H1 (cell line): ENCODE data around the gene VTN. TPM values are rescaled to one million over a fixed set of nuclear protein-coding genes. Genes with fewer than 3 reads are reported as not detected.
A peak's percentile ranks its signal among the peaks of the same experiment; 100 is the strongest.

Experiments
- ASH2L ChIP-seq: fragments of 200-600, 300-600 bp; sonication (generic); IDR thresholded peaks from one replicate; pipeline ENCODE4 v1.7.1; 2017; ENCODE audit warnings: low read length
- BACH1 ChIP-seq: IDR thresholded peaks from 2 replicates; pipeline ENCODE4 v1.6.1; 2012; ENCODE audit warnings: low read length, improper control_type of control experiment
- BRCA1 ChIP-seq: IDR thresholded peaks from 2 replicates; pipeline ENCODE4 v1.6.1; 2012; ENCODE audit warnings: low read depth, low read length, improper control_type of control experiment
- CEBPB ChIP-seq: IDR thresholded peaks from 2 replicates; pipeline ENCODE4 v1.6.1; 2012; ENCODE audit warnings: low read depth, low read length
- CHD1 ChIP-seq: IDR thresholded peaks from 2 replicates; pipeline ENCODE4 v1.6.1; 2012; ENCODE audit warnings: low read depth, low read length, improper control_type of control experiment
- FOSL1 ChIP-seq: IDR thresholded peaks from 2 replicates; pipeline ENCODE4 v1.6.1; 2011; ENCODE audit warnings: mild to moderate bottlenecking, low read depth, low read length, moderate library complexity; ENCODE audit not compliant: insufficient read depth
- JUN ChIP-seq: IDR thresholded peaks from 2 replicates; pipeline ENCODE4 v1.6.1; 2011; ENCODE audit warnings: low read depth, mild to moderate bottlenecking, improper control_type of control experiment, low read length
- NANOG ChIP-seq: IDR thresholded peaks from 2 replicates; pipeline ENCODE4 v1.6.1; 2011; ENCODE audit warnings: low read length, low read depth, mild to moderate bottlenecking, inconsistent platforms; ENCODE audit not compliant: insufficient read depth, poor library complexity, severe bottlenecking
- NRF1 ChIP-seq: IDR thresholded peaks from 2 replicates; pipeline ENCODE4 v1.6.1; 2011; ENCODE audit warnings: mild to moderate bottlenecking, low read depth, low read length, improper control_type of control experiment
- POLR2AphosphoS5 ChIP-seq: IDR thresholded peaks from 2 replicates; pipeline ENCODE4 v1.6.1; 2011; ENCODE audit warnings: low read depth, low read length
- POU5F1 ChIP-seq: IDR thresholded peaks from 2 replicates; pipeline ENCODE4 v1.6.1; 2011; ENCODE audit warnings: low read depth, mild to moderate bottlenecking, low read length, moderate library complexity
- RAD21 ChIP-seq, 2 experiments: IDR thresholded peaks in 1 of 2; conservative IDR thresholded peaks in 1 of 2; 2 replicates each; pipeline ENCODE4 v1.6.1; 2011; ENCODE audit warnings: low read depth in 2 of 2, low read length in 2 of 2, improper control_type of control experiment in 1 of 2, inconsistent platforms in 1 of 2, mild to moderate bottlenecking in 1 of 2, moderate library complexity in 1 of 2
- RBBP5 ChIP-seq: IDR thresholded peaks from 2 replicates; pipeline ENCODE4 v1.7.1; 2012; ENCODE audit warnings: low read depth, mild to moderate bottlenecking, inconsistent platforms, low read length, moderate library complexity, borderline replicate concordance
- RXRA ChIP-seq: IDR thresholded peaks from 2 replicates; pipeline ENCODE4 v1.6.1; 2011; ENCODE audit warnings: low read depth, mild to moderate bottlenecking, low read length, moderate library complexity; ENCODE audit not compliant: insufficient read depth
- SAP30 ChIP-seq: fragments of 300-600 bp; sonication (generic); IDR thresholded peaks from 2 replicates; pipeline ENCODE4 v1.7.1; 2012; ENCODE audit warnings: low read length, moderate library complexity, mild to moderate bottlenecking, inconsistent platforms; ENCODE audit not compliant: insufficient read depth, insufficient replicate concordance
- SIX5 ChIP-seq: IDR thresholded peaks from 2 replicates; pipeline ENCODE4 v1.6.1; 2011; ENCODE audit warnings: mild to moderate bottlenecking, low read depth, low read length
- SUZ12 ChIP-seq: fragments of 200-600 bp; sonication (generic); IDR thresholded peaks from 2 replicates; pipeline ENCODE4 v1.6.1; 2012; ENCODE audit warnings: mild to moderate bottlenecking, inconsistent platforms, low read length, moderate library complexity, mixed read lengths
- TAF1 ChIP-seq: IDR thresholded peaks from 2 replicates; pipeline ENCODE4 v1.6.1; 2011; ENCODE audit warnings: mild to moderate bottlenecking, low read depth, low read length
- polyA plus RNA-seq, 7 experiments: library from polyadenylated mRNA; depleted of rRNA in 3 of 7; stranded (reverse) in 5 of 7; unstranded in 2 of 7; fragments of >200 nt in 5 of 7; fragments of 200-250 nt in 2 of 7; gene quantifications; 1 replicate in 5 of 7; 2 replicates in 1 of 7; 4 replicates in 1 of 7; pipeline versions ENCODE4 v1.2.1 to v1.2.3, GENCODE V29; 2011 to 2013; ENCODE audit warnings: missing spikeins in 2 of 7, mixed read lengths in 2 of 7
- total RNA-seq: library from RNA; stranded (reverse); fragmentation: NEBNext Ultra II Directional; extraction: Animal tissue kit (Norgen Biotek cat#: 25700); gene quantifications from 2 replicates; pipeline ENCODE4 v1.2.1, GENCODE V29; 2021
- TF ChIP-seq, protein P1 (sequence below): IDR thresholded peaks from 2 replicates; pipeline ENCODE4 v1.6.1; 2012; ENCODE audit warnings: low read length, inconsistent platforms
- TF ChIP-seq, protein P2 (sequence below): IDR thresholded peaks from 2 replicates; pipeline ENCODE4 v1.6.1; 2012; ENCODE audit warnings: inconsistent platforms

Gene VTN
- total and polyA plus RNA-seq, 2 of the 8 experiments (the other 6 are each of a cell fraction or from before 2014, with no cell fraction given): 0.18 TPM; not detected in 1

DNA sequence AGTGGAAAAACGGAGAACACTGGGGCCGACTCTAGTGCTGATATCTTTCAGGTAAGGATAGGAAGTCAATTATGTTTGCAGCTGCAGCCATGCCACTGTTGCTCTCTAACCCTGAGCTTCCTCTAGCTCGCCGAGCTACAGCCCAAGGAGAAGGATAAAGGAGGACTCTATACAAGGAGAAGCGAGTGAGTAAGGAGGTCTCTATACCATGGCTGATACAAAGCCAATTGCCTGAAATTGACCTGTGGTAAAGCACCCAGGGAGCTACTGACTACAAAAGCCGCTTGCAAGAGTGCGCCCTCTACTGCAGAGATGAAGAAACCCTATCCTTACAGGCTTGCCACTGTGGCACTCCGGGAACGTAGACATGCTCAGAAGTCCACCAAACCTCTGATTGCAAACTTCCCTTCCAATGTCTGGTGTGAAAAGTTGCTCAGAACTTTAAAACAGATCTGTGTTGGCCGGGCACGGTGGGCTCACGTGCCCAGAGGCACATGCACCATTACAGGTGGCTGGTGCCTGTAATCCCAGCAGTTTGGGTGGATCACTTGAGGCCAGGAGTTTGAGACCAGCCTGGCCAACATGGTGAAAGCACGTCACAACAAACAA is 46.7 kb upstream of the VTN start (continued):
- TF ChIP-seq SUZ12 (no peak), RAD21 (IDR thresholded peaks at IDR 0.05 in 1 of 2, conservative IDR thresholded peaks at IDR 0.05 in 1 of 2; ENCODE audit: low read depth in 2 of 2, low read length in 2 of 2) (peak; percentile 67 to 82), JUN (no peak), CEBPB (no peak), NRF1 (no peak), TAF1 (no peak), BRCA1 (no peak), SAP30 (no peak), FOSL1 (no peak), NANOG (no peak), RBBP5 (no peak), CHD1 (no peak), POU5F1 (no peak), POLR2AphosphoS5 (peak; percentile 86), BACH1 (no peak), SIX5 (no peak), ASH2L (no peak), RXRA (peak; percentile 79; the same call in 1 of the 2 replicates)
- TF ChIP-seq, protein P1, sequence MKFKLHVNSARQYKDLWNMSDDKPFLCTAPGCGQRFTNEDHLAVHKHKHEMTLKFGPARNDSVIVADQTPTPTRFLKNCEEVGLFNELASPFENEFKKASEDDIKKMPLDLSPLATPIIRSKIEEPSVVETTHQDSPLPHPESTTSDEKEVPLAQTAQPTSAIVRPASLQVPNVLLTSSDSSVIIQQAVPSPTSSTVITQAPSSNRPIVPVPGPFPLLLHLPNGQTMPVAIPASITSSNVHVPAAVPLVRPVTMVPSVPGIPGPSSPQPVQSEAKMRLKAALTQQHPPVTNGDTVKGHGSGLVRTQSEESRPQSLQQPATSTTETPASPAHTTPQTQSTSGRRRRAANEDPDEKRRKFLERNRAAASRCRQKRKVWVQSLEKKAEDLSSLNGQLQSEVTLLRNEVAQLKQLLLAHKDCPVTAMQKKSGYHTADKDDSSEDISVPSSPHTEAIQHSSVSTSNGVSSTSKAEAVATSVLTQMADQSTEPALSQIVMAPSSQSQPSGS: no peak
- TF ChIP-seq, protein P2, sequence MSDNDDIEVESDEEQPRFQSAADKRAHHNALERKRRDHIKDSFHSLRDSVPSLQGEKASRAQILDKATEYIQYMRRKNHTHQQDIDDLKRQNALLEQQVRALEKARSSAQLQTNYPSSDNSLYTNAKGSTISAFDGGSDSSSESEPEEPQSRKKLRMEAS: no peak
